Measurements from ENCODE around the gene GHITM.
"Not testable (repeated sequence)": the region's sequence is repeated elsewhere in the genome, so short reads cannot be mapped to it uniquely, and the experiment has no call there.

The GHITM gene

DNA sequence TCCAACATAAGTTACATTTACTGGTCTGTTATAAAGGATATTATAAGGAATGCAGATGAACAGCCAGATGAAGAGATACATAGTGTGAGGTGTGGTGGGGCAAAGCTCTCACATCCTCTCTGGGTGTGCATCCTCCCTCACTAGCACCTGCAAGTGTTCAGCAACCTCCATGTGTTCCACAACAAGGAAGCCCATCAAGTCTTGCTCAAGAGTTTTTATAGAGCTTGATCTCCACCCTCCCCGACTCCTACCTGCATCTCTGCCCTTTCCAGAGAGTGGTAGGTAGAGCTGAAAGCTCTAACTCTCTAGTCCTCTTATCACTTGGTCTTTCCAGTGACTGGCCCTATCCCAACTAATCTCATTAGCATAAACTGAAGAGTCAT lies 12.5 kb upstream of the GHITM start:
- TF ChIP-seq ZNF274 (IDR thresholded peaks at IDR 0.05; ENCODE audit: low read depth, low read length) = no peak
- no peak overlapping the region for H3K4me3 ChIP-seq (ENCODE audit: low read length)

DNA sequence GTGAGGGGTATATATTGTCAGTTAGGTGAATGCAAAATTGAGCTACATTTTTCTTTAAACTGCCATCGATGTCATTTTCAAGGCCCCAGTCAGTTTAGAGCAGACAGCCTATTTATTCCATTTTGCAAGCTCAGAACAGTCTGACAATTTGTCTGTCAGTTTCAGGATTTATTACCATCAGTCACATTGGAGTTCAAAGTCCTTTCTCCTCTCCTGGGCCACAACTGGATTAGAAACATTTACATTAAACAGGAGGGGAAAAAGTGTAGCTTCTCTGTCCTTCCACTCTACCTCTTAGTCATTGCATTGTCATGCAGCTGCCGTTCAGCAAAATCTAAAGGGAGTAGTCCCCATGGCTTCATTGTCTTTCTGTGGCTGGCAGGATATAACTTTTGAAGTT lies 3.5 kb upstream of the GHITM start:
- no peak for TF ChIP-seq ZNF274 (IDR thresholded peaks at IDR 0.05; ENCODE audit: low read depth, low read length)
- no peak overlapping the region for H3K4me3 ChIP-seq (ENCODE audit: low read length)

DNA sequence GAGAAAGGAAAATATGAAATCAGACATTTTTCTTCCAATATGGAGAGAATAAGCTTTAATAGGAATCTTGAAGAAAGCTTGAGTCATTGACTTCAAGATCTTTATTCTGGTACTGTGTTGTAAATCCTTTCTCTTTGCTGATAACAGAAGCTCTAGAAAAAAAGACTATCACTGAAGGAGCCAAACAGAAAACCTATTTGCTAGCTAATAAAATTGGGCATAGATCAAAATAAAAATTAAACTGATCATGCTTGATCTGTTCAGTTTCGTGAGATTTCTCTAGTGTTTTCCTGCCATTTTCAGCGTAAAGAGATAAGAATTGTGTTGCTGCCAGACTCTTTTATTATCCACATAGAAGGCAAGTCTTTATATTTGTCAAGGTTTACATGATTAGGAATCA lies 1.5 kb upstream of the GHITM start:
- TF ChIP-seq ZNF274 (IDR thresholded peaks at IDR 0.05; ENCODE audit: low read depth, low read length) = no peak
- H3K4me3 ChIP-seq (ENCODE audit: low read length) = no peak overlapping the region

DNA sequence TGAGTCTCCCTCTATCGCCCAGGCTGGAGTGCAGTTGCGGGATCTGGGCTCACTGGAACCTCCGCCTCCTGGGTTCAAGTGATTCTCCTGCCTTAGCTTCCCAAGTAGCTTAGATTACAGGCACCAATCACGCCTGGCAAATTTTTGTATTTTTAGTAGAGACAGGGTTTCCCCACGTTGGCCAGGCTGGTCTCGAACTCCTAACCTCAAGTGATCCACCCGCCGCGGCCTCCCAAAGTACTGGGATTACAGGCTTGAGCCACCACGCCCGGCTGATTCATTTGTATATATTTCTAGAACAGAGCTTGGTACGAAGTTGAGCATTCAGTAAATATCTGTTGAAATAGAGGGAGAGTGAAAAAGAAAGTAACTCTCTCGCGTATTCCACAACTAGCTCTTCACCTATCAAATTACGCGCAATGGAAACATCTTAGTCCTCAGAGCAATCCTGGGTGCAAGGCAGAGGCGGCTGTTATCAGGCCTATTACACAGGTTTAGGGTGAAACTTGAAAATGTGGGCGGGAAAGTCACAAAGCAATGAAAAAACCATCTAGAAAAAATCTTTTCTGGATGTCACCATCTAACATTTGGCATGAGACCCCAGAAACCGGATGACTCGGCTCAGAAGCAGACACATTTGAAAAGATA lies 707 bp upstream of the GHITM start:
- no peak for TF ChIP-seq ZNF274 (IDR thresholded peaks at IDR 0.05; ENCODE audit: low read depth, low read length)

DNA sequence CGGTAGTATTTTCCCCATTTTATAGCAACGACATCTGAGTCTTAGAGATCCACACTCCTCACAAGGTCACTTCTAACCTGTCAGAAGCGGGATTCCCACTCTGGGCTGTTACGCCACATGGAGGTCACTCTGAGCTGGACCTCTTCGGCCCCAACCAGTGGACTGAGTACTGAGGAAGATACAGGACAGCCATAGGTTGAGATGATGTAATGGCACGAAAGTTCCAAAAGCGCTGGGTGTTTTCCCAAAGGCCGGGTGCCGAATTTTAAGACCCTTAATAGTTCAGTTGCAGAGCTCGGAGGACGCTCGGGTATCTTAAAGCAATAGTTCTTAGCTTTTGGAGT lies 699 bp downstream of the GHITM start:
- TF ChIP-seq ZNF274 (IDR thresholded peaks at IDR 0.05; ENCODE audit: low read depth, low read length) = no peak
- H3K4me3 ChIP-seq (ENCODE audit: low read length) = peak overlapping the region; percentile 91

More for the DNA sequence above, 707 bp upstream of the GHITM start:
- peak overlapping the region; percentile 82 for H3K4me3 ChIP-seq (ENCODE audit: low read length)

DNA sequence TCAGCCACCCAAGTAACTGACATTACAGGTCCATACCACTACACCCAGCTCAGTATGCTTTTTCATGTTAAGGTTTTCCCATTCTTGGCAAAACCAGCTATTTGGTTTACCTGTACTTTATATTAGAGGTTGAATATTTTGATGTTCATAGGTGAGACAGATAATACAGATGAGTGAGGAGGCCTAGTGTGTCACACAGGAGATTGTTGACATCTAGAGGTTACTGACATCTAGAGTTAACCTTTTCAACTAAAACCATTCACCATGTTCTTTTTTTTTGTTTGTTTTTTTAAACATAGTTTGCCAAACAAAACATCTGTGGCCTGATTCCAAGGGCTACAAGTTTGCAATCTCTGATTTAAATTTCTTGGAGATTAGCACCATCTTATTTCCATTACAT lies 8.0 kb downstream of the GHITM start:
- TF ChIP-seq ZNF274 (IDR thresholded peaks at IDR 0.05; ENCODE audit: low read depth, low read length) = no peak
- H3K4me3 ChIP-seq (ENCODE audit: low read length) = no peak overlapping the region

DNA sequence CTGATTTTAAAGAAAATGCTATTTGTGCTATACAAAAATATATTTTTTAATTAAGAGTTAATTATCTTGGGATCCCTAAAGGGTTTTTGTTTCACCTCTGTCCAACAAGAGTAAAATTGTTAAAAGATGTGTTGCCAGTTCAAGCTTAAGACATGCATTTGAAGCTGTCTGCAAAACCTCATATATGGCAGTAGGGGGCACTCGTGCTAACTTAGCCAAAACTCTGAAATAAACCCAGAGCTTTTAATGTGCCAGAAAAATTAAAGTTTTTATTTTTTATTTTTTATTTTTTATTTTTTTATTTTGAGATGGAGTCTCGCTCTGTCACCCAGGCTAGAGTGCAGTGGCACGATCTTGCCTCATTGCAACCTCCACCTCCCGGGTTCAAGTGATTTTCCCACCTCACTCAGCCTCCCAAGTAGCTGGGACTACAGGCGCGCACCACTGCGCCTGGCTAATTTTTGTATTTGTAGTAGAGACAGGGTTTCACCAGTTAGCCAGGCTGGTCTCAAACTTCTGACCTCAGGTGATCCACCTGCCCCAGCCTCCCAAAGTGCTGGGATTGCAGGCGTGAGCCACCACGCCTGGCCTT lies 8.8 kb downstream of the GHITM start:
- H3K4me3 ChIP-seq (ENCODE audit: low read length) = not testable (repeated sequence)

DNA sequence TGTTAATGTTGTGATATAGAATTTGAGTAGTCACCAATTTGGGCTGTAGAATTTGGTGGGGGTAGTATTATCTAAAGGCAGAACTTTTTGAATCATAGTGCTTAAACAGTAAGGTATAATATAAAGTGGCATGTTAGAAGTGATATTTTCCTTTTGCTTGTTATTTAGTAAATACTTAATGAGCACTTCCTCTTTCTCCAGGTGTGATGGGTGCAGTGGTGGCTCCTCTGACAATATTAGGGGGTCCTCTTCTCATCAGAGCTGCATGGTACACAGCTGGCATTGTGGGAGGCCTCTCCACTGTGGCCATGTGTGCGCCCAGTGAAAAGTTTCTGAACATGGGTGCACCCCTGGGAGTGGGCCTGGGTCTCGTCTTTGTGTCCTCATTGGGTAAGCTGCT lies 10.5 kb downstream of the GHITM start:
- TF ChIP-seq ZNF274 (IDR thresholded peaks at IDR 0.05; ENCODE audit: low read depth, low read length) = no peak
- H3K4me3 ChIP-seq (ENCODE audit: low read length) = no peak overlapping the region

DNA sequence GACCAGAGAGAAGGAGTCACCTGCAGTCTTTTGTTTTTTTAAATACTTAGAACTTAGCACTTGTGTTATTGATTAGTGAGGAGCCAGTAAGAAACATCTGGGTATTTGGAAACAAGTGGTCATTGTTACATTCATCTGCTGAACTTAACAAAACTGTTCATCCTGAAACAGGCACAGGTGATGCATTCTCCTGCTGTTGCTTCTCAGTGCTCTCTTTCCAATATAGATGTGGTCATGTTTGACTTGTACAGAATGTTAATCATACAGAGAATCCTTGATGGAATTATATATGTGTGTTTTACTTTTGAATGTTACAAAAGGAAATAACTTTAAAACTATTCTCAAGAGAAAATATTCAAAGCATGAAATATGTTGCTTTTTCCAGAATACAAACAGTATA lies 13.5 kb downstream of the GHITM start:
- H3K4me3 ChIP-seq (ENCODE audit: low read length) = no peak overlapping the region
- TF ChIP-seq ZNF274 (IDR thresholded peaks at IDR 0.05; ENCODE audit: low read depth, low read length) = no peak

DNA sequence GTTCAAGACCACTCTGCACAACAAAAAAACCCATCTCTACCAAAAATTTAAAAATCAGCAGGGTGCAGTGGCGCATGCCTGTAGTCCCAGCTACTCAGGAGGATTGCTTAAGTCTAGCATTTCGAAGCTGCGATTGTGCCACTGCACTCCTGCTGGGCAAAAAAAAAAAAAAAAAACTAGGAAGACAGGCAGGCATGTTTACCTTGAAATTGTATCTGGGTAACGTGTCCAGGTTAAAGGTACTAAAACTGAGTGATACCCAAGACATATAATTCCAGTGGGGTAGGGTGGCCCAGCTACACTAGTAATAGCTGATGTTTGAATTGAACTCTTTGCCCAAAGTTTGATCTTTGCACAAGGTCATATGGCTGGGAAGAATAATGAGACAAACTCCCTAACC lies 16.2 kb downstream of the GHITM start:
- no peak overlapping the region for H3K4me3 ChIP-seq (ENCODE audit: low read length)

DNA sequence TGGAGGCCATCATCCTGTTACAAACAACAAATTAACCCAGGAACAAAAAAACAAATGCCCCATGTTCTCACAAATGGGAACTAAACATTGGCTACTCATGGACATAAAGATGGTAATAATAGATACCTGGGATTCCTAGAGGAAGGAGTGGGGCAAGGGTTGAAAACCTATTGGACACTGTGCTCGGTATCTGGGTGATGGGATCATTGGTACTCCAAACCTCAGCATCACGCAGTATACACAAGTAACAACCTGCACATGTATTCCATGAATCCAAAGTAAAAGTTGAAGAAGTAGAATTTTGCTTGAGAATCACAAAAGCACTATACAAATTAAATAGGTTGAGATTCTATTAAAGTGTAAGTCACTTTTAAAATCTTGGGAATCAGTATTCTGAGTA lies 16.7 kb downstream of the GHITM start:
- TF ChIP-seq ZNF274 (IDR thresholded peaks at IDR 0.05; ENCODE audit: low read depth, low read length) = no peak
- H3K4me3 ChIP-seq (ENCODE audit: low read length) = no peak overlapping the region

More for the DNA sequence above, 16.2 kb downstream of the GHITM start:
- no peak for TF ChIP-seq ZNF274 (IDR thresholded peaks at IDR 0.05; ENCODE audit: low read depth, low read length)

DNA sequence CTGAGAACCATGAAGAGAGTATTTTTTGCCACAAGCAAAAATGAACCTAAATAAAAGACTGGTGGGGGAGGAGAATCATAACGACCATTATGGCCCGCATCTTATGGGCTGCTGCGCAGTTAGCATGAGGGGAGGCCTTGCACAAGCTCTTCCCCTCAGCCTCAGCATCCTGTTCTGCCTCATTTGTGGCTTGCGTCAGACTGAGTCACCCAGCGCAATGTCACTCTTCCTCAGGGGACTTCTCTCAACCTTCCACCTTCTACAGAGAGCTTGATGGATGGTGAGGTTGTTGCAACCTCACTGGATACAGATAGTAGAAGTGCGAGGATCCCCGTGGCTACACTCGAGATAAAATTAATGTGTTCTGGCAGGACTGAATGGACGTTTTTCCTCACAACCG lies 17.5 kb downstream of the GHITM start:
- H3K4me3 ChIP-seq (ENCODE audit: low read length) = no peak overlapping the region
- TF ChIP-seq ZNF274 (IDR thresholded peaks at IDR 0.05; ENCODE audit: low read depth, low read length) = no peak

DNA sequence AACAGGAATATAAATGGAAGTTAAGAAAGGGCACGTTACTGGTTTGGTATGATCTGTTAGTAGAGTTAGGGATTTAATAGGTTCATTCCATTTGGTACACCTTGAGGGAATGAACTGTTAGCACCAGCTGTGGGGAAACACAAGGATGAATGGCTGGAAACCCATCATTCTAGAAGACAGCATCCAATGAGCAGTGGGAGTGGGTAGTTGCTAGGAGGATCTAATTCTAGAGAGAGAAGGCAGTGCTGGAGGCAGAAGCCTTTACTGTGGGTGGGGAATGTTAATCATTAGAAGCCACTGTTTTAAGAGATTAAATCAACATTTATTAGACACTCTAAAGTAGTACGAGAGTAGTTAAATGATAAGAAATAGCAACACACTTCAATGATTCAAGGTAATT lies 18.8 kb downstream of the GHITM start:
- no peak overlapping the region for H3K4me3 ChIP-seq (ENCODE audit: low read length)
- TF ChIP-seq ZNF274 (IDR thresholded peaks at IDR 0.05; ENCODE audit: low read depth, low read length) = no peak

DNA sequence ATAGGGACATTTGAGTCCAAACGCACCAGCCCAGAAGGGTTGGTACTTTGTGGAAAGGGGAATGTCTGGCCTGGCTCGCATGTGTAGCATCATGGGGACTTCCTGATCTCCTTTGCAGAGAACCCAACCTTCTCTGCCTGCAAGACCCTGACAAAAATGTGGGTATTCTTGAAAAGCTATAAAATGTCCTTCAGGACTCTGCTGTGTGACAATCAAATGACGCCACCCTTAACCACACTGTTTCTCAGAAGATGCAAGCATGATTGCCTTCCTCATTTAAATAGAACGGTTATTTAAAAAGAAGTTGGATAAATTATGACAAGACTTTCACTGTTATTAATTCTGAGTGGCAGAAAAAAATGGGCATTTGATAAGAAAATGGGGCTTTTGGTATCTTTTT lies 19.2 kb downstream of the GHITM start:
- TF ChIP-seq ZNF274 (IDR thresholded peaks at IDR 0.05; ENCODE audit: low read depth, low read length) = no peak
- H3K4me3 ChIP-seq (ENCODE audit: low read length) = no peak overlapping the region

DNA sequence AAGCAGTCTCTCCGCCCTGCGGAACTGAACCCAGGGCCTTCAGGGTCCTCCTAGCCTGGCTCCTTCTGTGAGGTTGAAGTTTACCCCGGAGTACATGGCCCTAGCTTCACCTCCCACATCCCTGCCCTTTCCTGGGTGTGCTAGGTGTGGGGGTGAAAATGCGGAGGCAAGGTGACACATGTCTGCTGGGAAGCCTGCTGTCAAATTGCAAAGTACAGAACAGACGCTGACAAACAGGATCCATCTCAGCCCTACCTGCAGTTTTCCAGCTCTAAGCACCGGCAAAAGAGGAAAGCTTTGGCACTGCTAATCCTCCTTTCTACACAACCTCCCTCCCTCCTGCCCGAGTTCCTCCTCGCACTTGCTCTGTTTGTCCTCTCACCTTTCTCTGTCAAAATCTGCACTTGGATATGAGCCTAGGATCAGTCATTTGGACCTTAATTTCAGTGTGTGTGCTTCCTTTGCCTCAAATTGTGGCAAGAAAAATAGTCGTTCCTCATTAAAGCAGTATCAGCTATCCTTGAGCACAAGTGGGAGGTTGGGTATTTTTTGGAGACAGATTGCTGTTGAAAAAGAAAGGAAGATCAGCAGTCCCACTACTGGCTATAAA lies 19.9 kb downstream of the GHITM start:
- TF ChIP-seq ZNF274 (IDR thresholded peaks at IDR 0.05; ENCODE audit: low read depth, low read length) = no peak
- no peak overlapping the region for H3K4me3 ChIP-seq (ENCODE audit: low read length)

All from GM08714 (cell line).